Gastroesophageal sphincter (tissue), 4 donors: ENCODE results near the gene GJD4. TPM values are rescaled to one million over a fixed set of nuclear protein-coding genes. Genes with fewer than 3 reads are reported as not detected.

Experiments
- ATAC-seq: fragments of 150-250 bp; one replicate; pipeline ENCODE4 v1.9.1; 2016; ENCODE audit warnings: mild to moderate bottlenecking, moderate library complexity
- H3K27ac ChIP-seq, 4 donors: fragments of 200-600 bp; sonication (generic) in 3 of 4; 1 replicate in 3 of 4; 2 replicates in 1 of 4; pipeline ENCODE4 v1.5.1; 2016 to 2019
- H3K27me3 ChIP-seq: fragments of 200-600 bp; sonication (generic); one replicate; pipeline ENCODE4 v1.5.1; 2019
- H3K36me3 ChIP-seq, 2 donors: fragments of 200-600 bp; sonication (generic); one replicate each; pipeline ENCODE4 v1.5.1; 2019; ENCODE audit warnings: control low read depth in 1 of 2
- H3K4me1 ChIP-seq, 3 donors: fragments of 200-600 bp; sonication (generic); 1 replicate in 2 of 3; 2 replicates in 1 of 3; pipeline ENCODE4 v1.5.1; 2016 to 2019; ENCODE audit warnings: control low read depth in 2 of 3
- H3K4me3 ChIP-seq, 2 donors: fragments of 200-600 bp; sonication (generic); one replicate each; pipeline ENCODE4 v1.5.1; 2019; ENCODE audit warnings: mild to moderate bottlenecking in 1 of 2, moderate library complexity in 1 of 2
- H3K9me3 ChIP-seq, 3 donors: fragments of 200-600 bp; sonication (generic); one replicate each; pipeline ENCODE4 v1.5.1; 2017 to 2019; ENCODE audit warnings: control low read depth in 2 of 3
- EP300 ChIP-seq: sonication (generic); formaldehyde crosslinking; IDR thresholded peaks from one replicate; pipeline ENCODE4 v1.6.1; 2017; ENCODE audit warnings: antibody characterized with exemption, mild to moderate bottlenecking
- POLR2A ChIP-seq, 2 donors: fragments of 450-650 bp; IDR thresholded peaks; one replicate each; pipeline ENCODE4 v1.6.1; 2017; ENCODE audit warnings: antibody characterized with exemption in 2 of 2, mild to moderate bottlenecking in 2 of 2, moderate library complexity in 1 of 2
- POLR2AphosphoS5 ChIP-seq: sonication (generic); formaldehyde crosslinking; IDR thresholded peaks from one replicate; pipeline ENCODE4 v1.6.1; 2017; ENCODE audit warnings: antibody characterized with exemption
- WGBS, 2 donors: methylation state at CpG; one replicate each; pipeline ENCODE4 v1.1.5; 2018; ENCODE audit warnings: low coverage in 1 of 2; 5-methylcytosine and 5-hydroxymethylcytosine counted together
- total RNA-seq, 4 donors: library from RNA; depleted of rRNA; stranded (reverse); fragments of >200 nt; gene quantifications; one replicate each; pipeline ENCODE4 v1.1.0, GENCODE V29; 2016
- TF ChIP-seq, protein P1 (sequence below), 4 experiments: fragments of 200-600 bp in 2 of 4; fragments of 450-650 bp in 2 of 4; sonication (generic) in 1 of 4; IDR thresholded peaks; one replicate each; pipeline ENCODE4 v1.5.1; 2017 to 2019; ENCODE audit warnings: antibody characterized with exemption in 4 of 4, mild to moderate bottlenecking in 2 of 4, moderate library complexity in 2 of 4

GJD4 gene
- total RNA-seq, 4 donors from 2014 or later = not detected

DNA sequence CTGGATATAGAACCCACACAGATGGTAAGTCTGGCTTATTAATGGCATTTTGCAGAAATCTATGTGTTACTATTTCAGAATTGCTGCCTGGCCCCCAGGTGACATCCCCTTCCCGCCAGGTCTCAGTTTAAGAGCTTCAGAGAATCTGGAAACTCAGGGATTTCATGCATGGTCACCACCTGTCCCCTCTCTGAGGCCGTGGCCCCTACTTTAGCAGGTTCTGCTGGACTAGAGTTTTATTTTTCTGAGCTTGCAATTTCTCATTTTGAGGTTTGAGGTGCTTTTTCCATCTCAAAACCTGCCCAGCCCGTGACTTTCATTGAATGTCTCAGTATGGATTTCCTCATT is 24.7 kb upstream of the GJD4 start:
- no peak for TF ChIP-seq POLR2A (IDR thresholded peaks at IDR 0.05)
- no peak for TF ChIP-seq POLR2AphosphoS5
- TF ChIP-seq, protein P1, sequence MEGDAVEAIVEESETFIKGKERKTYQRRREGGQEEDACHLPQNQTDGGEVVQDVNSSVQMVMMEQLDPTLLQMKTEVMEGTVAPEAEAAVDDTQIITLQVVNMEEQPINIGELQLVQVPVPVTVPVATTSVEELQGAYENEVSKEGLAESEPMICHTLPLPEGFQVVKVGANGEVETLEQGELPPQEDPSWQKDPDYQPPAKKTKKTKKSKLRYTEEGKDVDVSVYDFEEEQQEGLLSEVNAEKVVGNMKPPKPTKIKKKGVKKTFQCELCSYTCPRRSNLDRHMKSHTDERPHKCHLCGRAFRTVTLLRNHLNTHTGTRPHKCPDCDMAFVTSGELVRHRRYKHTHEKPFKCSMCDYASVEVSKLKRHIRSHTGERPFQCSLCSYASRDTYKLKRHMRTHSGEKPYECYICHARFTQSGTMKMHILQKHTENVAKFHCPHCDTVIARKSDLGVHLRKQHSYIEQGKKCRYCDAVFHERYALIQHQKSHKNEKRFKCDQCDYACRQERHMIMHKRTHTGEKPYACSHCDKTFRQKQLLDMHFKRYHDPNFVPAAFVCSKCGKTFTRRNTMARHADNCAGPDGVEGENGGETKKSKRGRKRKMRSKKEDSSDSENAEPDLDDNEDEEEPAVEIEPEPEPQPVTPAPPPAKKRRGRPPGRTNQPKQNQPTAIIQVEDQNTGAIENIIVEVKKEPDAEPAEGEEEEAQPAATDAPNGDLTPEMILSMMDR (IDR thresholded peaks at IDR 0.05) = no peak
- no peak for TF ChIP-seq EP300

GRCh38 chr10:35581655-35582054 is 23.5 kb upstream of the GJD4 start:
- Histone ChIP-seq H3K4me3 (no peak overlapping the region), H3K4me1 (peaks cover 0 to 4% (median 0%) of the 10 kb centered on the region in 3 donors), H3K27ac (no peak overlapping the region), H3K27me3 (peaks cover 31% of the 10 kb centered on the region), H3K36me3 (no peaks in the 10 kb centered on the region), H3K9me3 (no peaks in the 10 kb centered on the region)
- WGBS, 2 donors = 79 to 84% methylated on average over 3 to 5 of the region's 6 CpGs
- ATAC-seq = no peak
- no peak for TF ChIP-seq POLR2AphosphoS5
- TF ChIP-seq EP300 = no peak
- TF ChIP-seq, protein P1 (IDR thresholded peaks at IDR 0.05) = no peak
- no peak for TF ChIP-seq POLR2A (IDR thresholded peaks at IDR 0.05)

More for the DNA sequence above, 24.7 kb upstream of the GJD4 start:
- peaks cover 28% of the 10 kb centered on the region for H3K27me3 ChIP-seq
- ATAC-seq = no peak
- H3K27ac ChIP-seq = no peak overlapping the region
- WGBS, 2 donors = 60 to 76% methylated on average over 2 to 3 of the region's 3 CpGs
- peaks cover 0 to 4% (median 0%) of the 10 kb centered on the region in 3 donors for H3K4me1 ChIP-seq
- H3K36me3 ChIP-seq = no peaks in the 10 kb centered on the region
- H3K4me3 ChIP-seq = no peak overlapping the region
- no peaks in the 10 kb centered on the region for H3K9me3 ChIP-seq

- no peaks in the 10 kb centered on the region for H3K4me1 ChIP-seq
- ATAC-seq = no peak
- peaks cover 31% of the 10 kb centered on the region for H3K27me3 ChIP-seq
- no peaks in the 10 kb centered on the region for H3K9me3 ChIP-seq
- TF ChIP-seq POLR2AphosphoS5 (no peak), POLR2A (IDR thresholded peaks at IDR 0.05) (no peak), EP300 (no peak)
- TF ChIP-seq, protein P1 (IDR thresholded peaks at IDR 0.05) = no peak
- no peaks in the 10 kb centered on the region for H3K36me3 ChIP-seq
- no peak overlapping the region for H3K4me3 ChIP-seq
- WGBS, 2 donors = 99 to 100% methylated on average over 3 to 9 of the region's 9 CpGs
- no peak overlapping the region for H3K27ac ChIP-seq
Observed at GRCh38 chr10:35584946-35585345, 20.2 kb upstream of the GJD4 start.

GRCh38 chr10:35585356-35585755 is 19.8 kb upstream of the GJD4 start:
- Histone ChIP-seq H3K4me3 (no peak overlapping the region), H3K9me3 (peaks cover 0 to under 1% (median 0%) of the 10 kb centered on the region in 3 donors), H3K27ac (no peak overlapping the region), H3K4me1 (no peaks in the 10 kb centered on the region), H3K36me3 (no peaks in the 10 kb centered on the region), H3K27me3 (peaks cover 27% of the 10 kb centered on the region)
- TF ChIP-seq POLR2A (IDR thresholded peaks at IDR 0.05) (no peak), EP300 (no peak)
- TF ChIP-seq, protein P1 (IDR thresholded peaks at IDR 0.05) = no peak
- 90% methylated on average over 11 of the region's 11 CpGs; no CpG with 5 or more reads in 1 of the 2 donors for WGBS, 2 donors
- no peak for ATAC-seq

DNA sequence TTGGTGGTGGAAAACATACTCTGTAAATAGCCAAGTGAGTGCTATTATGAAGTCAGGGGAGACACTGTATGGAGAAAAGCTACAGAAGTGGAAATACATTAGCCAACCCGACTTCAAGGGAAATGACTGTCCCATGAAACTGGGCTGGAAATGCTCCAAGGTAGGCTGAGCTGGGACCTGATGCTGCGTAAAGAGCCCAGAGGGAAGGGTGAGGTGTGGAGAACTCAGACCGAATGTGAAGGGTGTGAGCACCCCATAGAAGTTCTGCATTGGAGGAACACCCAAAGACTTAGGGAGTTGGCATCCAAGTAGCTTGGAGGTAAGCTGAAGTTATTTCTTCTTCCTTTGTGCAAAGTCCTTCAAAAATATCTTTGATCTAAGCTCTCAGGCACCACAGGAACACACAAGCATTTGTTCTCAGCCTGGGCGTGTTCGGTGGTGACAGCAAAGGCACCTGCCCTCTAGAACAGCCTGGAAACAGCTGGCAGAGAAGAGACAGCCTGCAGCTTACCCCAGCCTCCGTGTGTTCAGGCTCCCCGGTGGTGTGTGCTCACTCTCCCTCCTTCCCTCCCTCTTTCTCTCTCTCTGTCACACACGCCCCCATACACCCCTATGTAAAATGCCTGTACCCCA is 19.1 kb upstream of the GJD4 start:
- WGBS, 2 donors = 78 to 82% methylated on average over 3 to 6 of the region's 8 CpGs
- no peaks in the 10 kb centered on the region for H3K36me3 ChIP-seq
- H3K4me1 ChIP-seq = no peaks in the 10 kb centered on the region
- TF ChIP-seq, protein P1 (IDR thresholded peaks at IDR 0.05) = no peak
- no peak for TF ChIP-seq EP300
- TF ChIP-seq POLR2A (IDR thresholded peaks at IDR 0.05) = no peak
- TF ChIP-seq POLR2AphosphoS5 = no peak
- no peak overlapping the region for H3K27ac ChIP-seq
- no peak for ATAC-seq
- no peak overlapping the region for H3K4me3 ChIP-seq
- peaks cover 21% of the 10 kb centered on the region for H3K27me3 ChIP-seq
- H3K9me3 ChIP-seq = peaks cover 0 to 6% (median 0%) of the 10 kb centered on the region in 3 donors
